Measurements from ENCODE around the gene MCM7.
"Not testable (repeated sequence)": the region's sequence is repeated elsewhere in the genome, so short reads cannot be mapped to it uniquely, and the experiment has no call there.

Gene MCM7

DNA sequence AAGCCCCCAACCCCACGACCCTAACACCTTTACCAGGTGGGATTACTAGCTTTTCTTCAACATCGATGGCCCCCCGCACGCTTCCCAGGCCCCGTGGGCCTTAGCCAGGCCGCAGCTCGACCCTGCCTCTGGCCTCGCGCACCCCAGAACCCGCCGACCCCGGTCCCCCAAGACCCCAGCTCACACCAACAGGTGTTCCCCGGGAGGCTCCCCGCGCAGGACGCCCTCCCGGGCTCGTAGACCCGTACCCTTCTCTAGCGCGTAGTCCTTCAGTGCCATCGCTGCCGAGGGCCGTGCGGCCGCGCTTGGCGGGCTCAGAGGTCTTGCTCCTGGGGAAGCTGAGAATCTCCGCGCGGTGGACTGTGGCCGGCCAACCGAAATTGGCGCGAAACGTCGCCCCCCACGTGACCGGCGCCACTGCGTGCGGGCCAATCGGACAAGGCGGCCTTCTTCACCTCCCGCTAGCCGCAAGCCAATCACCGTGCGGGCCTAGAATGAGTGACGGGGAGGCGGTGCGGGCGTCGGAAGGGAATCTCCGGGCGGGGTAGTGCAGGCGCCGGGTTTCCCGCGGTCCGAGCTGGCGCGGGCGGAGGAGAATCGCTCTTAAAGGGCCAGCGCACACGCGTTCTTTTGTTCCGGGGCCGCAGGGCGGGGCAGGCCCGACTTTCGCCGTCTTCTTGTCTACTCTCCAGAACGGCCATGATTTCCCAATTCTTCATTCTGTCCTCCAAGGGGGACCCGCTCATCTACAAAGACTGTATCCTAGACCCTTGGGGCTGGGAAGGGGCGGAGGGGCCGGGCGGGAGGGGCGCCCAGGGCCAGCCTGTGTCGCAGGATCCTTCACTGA, at the start of gene MCM7, which contains the start of gene AP4M1:
Gene MCM7 (minus strand): TSS at position 382 of the 847 bp plus-strand sequence. CDS start 103 bp downstream, at position 279.
Gene AP4M1 (plus strand): TSS at position 628 of the 847 bp plus-strand sequence. CDS start 72 bp downstream, at position 700.
- DNase-seq, result peak; percentile 99

DNA sequence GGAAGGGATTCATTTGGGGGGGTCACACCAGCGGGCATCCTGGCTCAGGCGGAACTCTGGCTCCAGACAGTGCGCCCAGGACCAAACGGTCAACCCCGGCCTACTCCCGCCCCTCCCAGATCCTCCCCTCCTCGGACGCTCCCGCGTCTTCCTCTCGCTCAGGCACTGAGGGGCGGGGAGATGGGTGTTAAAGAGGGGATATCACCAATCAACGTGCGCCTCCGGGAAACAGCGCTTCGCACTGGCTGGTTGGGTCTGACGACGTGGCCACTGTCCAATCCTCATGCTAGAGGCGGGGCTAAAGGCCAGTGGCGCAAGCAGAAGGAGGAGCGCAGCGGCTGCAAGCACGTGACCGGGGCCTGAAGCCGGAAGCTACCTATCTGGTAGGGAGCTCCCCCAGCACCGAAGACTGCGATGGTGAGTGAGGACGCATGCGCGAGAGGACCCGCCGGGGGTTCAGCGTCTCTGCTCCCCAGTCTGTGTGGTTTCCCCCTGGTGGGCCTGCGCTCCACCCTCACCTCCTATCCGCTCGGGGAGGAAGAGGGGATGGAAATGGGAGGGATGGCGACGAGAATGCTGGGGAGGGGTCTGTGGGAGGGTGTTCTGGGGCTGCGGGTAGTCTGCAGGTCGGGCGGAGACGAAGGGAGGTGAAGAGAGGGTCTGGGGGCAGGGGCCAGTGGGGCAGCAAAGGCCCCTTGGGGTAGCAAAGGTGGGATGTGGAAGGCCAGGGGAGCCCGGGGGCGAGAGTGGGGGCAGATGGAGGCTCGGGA, 47.5 kb upstream of the MCM7 start, which contains the start of gene LAMTOR4:
Gene LAMTOR4 (plus strand): TSS at position 360 of the 770 bp plus-strand sequence. CDS start 55 bp downstream, at position 415.
- peak; percentile 99 for DNase-seq

DNA sequence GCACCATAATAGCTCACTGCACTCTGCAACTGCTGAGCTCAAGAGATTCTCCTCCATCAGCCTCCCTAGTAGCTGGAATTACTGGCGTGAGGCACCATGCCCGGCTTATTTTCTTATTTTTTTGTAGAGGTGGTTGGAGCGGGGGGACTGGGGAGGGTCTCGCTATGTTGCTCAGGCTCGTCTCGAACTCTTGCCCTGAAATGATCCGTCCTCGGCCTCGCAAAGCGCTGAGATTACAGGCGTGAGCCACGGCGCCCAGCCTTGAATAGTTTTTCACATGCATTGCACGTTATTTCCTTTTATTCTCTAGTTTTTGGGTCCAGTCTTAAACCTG, 47.0 kb upstream of the MCM7 start:
- DNase-seq, result no peak

DNA sequence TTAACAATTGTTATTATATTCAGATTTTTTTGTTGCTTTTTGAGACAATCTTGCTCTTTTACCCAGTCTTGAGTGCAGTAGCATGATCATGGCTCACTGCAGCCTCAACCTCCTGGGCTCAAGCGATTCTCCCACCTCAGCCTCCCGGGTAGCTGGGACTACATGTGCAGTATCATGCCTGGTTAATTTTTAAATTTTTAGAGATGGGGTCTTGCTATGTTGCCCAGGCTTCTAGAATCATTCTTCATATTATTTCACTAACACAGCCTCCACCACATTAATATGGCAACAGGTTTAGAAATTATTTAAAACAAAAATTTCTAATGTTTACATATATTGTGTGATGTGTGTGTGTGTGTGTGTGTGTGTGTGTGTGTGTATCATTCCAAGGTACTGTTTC, 46.1 kb upstream of the MCM7 start:
- no peak for DNase-seq

DNA sequence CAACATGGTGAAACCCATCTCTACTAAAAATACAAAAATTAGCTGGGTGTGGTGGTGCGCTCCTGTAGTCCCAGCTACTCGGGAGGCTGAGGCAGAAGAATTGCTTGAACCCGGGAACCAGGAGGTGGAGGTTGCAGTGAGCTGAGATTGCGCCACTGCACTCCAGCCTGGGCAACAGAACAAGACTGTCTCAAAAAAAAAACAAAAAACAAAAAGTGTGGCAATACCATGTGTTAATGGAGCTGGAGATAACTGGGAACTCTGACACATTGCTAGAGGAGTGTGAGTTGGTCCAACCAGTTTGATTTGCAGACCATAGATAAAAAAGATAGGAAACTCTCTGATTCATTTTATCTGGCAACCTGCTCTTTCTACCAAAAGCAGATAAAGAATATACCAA, 45.2 kb upstream of the MCM7 start:
- DNase-seq, result not testable (repeated sequence)

DNA sequence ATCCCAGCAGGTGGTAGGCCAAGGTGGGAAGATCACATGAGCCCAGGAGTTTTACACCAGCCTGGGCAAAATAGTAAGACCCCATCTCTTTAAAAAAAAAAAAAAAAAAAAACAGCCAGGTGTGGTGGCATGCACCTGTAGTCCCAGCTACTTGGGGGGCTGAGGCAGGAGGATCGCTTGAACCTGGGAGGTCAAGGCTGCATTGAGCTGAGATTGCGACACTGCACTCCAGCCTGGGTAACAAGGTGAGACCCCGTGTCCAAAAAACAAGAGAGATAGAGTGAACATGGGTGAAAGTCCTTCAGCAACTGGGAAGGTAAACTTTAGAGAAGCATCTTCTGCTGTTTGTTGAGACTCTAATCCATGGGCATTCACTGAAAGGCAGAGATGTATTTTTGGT, 41.3 kb upstream of the MCM7 start:
- DNase-seq, result no peak

DNA sequence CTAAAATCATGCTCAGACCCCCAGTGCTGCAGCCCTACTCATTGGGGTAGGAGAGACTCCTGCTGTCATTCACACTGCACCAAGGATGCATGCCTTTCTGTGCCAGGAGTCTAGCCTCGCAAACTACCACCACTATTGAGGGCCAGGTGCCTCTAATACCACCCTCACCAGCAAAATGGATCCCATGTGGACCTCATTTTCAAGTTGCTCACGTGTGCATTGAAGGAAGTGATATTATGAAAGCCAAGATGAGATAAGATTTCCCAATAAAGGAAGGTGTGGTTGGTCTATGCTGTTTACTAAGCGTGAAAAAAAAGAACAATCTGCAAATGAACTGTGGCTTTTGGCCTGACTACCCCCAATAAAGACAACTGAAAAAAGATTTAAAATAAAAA, 40.4 kb upstream of the MCM7 start:
- DNase-seq, result no peak

DNA sequence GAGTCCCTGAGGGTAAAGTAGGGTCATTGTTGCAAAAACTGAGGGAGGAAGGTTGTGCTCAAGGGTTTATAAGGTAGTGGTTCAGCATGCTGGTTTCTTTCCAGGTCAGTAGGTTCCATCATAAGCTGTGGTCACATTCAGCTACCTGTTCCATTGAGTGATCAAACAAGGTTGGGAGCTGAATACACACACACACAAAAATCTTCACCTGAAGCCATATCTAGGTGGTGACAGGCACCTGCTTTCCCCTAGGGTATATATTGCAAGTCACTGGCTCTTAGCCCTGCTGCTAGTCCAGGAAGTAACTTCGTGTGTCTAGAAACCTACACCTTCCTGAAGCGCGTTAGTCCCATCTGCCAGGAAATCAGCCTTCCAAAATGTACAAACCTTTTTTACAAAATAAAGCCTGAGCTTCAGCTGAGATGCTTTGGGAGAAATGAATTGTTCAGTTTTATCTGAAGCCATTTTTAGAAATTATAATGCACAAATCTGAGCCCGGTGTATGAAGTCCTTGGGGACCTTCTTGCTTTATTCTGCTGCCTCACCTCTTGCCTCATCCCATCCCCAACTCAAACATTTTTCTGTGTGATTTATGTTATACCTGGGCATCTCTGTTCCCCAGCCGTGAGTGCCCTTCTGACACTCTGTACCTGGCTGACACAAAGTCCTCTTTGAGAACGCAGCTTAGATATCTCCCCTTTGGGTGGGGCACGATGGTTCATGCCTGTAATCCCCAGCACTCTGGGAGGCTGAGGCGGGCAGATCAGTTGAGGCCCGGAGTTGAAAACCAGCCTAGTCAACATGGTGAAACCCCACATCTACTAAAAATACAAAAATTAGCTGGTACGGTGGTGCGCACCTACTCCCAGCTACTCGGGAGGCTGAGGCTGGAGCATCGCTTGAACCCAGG, 36.9 kb upstream of the MCM7 start:
- no peak for DNase-seq

DNA sequence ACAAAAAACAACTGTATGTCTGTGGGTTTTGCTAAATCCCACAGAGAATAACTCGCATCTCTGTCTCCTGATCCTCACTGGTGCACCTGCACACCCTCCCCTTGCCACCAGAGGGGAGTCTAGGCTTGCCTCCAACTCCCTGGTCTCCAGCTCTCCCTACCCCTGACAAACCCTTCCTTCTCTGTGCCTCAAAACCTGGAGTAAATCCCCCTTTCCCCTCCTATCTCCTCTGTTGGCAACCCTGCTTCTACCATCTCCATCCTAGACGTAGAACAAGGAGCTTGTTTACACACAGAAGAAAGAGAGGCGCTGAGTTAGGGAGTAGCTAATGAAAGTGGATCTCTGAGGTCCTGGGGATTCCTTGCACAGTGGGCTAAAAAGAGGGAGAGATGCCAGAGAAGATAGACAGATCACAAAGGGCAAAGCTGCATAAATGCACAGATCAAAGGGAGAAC, 31.5 kb upstream of the MCM7 start:
- DNase-seq, result peak; percentile 66

DNA sequence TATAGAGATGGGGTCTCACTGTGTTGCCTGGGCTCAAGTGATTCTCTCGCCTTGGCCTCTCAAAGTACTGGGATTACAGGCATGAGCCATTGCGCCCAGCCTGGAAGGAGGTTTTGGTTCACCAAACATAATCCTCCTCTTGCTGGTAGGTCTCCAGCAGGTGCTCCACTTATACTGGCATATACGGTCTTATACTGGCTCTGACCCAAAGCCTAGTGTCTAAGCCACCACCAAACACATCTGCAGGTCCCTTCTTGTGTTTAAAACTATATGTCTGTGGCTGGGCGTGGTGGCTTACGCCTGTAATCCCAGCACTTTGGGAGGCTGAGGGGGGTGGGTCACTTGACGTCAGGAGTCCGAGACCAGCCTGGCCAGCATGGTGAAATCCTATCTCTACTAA, 30.9 kb upstream of the MCM7 start:
- DNase-seq, result no peak

DNA sequence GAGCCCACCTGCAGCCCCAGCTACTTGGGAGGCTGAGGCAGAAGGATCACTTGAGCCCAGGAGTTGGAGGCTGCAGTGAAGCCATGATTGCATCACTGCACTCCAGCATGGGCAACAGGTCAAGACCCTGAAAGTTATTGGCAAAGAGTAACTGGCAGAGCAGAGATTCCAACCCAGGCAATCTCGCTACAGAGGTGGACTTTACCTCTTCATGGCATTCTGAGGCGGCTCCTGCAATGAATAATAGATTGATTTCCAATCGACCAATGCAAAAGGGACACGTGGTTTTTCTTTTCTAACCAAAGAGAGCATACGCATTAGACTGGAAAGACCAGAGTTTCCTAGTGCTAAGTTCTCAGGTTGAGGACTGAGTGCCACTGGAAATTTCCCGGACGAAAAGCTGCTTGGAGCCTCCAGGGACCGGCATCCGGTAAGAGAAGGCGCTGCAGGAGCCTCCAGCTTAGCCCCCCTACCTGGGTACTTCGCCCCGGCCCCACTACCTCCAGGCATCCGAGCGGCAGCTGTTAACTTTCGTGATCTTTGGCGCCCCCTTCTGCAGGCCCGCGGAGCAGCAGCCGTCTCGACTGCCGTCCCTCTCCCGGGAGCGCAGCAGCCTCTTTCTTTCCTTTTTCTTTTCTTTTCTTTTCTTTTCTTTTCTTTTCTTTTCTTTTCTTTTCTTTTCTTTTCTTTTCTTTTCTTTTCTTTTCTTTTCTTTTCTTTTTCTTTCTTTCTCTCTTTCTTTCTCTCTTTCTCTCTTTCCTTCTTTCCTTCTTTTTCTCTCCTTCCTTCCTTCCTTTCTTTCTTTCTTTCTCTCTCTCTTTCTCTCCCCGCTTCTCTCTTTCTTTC, 29.6 kb upstream of the MCM7 start:
- peak; percentile 83 for DNase-seq

DNA sequence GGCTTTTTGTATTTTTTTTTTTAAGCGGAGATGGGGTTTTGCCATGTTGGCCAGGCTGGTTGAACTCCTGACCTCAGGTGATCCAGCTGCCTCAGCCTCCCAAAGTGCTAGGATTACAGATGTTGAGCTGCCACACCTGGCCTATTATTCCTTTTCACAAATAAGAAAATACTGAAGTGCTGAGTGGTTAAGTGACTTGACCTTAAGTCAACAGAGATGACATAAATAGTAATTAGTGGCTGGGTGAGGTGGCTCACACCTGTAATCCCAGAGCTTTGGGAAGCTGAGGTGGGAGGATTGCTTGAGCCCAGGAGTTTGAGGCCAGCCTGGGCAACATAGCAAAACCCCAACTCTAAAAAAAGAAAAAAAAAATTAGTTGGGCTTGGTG, 29.0 kb upstream of the MCM7 start:
- not testable (repeated sequence) for DNase-seq

DNA sequence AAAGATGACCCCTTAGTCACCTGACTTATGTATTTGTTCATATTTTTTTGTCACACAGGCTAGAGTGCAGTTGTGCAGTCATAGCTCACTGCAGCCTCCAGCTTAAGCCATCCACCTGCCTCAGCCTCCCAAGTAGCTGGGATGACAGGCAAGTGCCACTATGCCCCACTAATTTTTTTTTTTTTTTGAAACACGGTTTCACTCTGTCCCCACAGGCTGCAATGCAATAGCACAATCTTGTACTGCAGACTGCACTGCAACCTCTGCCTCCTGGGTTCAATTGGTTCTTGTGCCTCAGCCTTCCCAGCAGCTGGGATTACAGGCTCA, 27.4 kb upstream of the MCM7 start:
- DNase-seq, result no peak

DNA sequence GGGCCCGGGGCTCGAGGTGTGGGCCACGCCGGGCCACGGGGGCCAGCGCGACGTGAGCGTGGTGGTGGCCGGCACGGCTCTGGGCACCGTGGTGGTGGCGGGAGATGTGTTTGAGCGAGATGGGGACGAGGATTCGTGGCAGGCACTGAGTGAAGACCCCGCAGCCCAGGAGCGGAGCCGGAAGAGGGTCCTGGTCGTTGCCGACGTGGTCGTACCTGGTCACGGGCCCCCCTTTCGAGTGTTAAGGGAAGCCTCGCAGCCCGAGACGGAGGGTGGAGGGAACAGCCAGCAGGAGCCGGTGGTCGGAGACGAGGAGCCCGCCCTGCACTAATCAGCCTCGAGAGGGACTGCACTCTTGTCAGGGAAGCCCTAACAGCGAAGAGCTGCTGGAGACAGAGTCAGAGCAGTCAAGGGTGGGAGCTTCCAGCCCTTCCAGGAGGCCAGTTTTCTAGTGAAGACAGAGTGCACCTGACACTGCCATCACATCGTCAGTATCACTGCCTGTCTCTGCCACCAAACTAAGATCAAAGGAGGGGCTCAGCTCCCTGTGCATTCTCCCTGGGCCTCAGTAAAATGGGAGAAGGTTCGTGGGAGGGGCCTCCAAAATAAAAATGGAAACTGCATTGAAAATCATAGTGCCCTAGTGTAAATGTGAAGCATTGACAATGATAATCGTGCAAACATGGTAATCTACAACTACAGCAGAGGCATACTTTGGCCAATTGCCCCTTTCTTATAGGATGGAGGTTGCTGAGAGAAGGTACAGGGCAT, 26.9 kb upstream of the MCM7 start:
- peak; percentile 56 for DNase-seq

DNA sequence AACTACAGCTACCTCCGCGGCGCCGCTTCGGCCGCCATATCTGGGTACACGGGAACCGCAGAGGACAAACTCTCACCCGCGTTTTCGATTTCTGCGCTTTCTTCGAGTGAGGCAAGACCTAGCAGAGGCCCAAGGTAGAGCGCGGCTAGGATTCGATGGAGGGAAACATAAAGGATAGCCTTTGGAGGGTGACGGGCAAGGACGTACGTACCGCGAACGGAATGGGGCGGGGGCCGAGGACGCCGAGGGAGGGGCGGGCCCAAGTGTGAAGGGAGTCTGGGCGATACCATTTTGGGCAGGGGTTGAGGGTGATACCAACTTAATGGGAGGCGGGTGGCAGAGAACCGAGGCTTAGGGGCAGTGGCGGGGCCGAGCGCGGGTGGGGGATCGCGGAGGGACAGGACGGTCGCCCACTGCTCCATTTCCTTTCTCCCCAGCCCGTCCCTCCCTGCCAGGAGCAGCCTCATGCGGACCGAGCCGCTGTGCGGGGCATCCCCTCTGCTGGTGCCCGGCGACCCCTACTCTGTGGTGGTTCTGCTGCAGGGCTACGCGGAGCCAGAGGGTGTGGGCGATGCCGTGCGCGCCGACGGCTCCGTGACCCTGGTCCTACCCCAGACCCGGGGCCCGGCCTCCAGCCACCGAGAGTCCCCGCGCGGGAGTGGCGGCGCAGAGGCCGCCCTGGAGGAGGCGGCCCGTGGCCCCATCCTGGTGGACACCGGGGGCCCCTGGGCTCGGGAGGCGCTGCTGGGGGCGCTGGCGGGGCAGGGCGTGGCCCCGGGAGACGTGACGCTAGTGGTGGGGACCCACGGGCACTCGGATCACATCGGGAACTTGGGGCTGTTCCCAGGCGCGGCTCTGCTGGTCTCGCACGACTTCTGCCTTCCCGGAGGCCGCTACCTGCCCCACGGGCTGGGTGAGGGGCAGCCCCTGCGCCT, 26.0 kb upstream of the MCM7 start, which contains the start of gene MBLAC1:
Gene MBLAC1 (plus strand): TSS at position 37 of the 935 bp plus-strand sequence. CDS start 429 bp downstream, at position 466.
- DNase-seq, result peak; percentile 94

DNA sequence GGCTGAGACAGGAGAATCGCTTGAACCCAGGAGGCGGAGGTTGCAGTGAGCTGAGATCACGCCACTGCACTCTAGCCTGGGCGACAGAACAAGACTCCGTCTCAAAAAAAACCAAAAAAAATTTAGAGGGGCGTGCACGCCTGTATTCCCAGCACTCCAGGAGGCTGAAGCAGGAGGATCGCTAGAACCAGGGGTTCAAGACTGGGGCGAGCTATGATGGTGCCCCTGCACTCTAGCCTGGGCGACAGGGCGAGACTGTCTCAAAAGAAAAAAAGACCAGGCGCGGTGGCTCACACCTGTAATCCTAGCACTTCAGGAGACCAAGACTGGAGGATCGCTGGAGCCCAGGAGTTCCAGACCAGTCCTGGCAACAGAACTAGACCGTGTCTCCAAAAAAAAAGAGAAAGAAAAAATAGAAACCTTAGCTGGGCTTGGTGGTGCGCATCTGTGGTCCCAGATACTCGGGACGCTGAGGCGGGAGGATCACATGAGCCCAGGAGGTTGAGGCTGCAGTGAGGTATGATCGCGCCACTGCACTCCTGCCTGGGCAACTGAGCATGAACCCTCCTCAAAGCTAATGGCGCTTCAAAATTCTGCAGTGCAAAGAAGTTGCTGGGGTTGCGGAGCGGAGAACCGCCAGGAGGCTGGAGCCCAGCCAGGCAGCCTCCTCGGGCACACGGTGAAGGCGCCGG, 25.2 kb upstream of the MCM7 start:
- DNase-seq, result no peak

DNA sequence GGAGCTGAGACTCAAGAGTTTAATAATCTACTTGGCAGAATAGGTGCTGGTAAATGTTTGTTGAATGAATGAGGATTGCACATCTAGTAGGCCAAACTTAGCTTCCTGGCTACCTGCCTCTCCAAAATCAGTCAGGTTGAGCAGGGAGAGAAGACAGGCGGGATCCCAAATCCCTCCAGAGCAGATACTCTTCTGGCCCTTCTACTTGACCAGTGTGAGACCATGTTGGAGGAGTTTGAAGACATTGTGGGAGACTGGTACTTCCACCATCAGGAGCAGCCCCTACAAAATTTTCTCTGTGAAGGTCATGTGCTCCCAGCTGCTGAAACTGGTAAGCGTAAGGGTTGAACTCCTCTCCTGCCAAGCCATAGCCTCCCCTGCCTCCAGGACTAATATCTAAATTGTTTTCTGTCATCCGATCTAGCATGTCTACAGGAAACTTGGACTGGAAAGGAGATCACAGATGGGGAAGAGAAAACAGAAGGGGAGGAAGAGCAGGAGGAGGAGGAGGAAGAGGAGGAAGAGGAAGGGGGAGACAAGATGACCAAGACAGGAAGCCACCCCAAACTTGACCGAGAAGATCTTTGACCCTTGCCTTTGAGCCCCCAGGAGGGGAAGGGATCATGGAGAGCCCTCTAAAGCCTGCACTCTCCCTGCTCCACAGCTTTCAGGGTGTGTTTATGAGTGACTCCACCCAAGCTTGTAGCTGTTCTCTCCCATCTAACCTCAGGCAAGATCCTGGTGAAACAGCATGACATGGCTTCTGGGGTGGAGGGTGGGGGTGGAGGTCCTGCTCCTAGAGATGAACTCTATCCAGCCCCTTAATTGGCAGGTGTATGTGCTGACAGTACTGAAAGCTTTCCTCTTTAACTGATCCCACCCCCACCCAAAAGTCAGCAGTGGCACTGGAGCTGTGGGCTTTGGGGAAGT, 23.4 kb upstream of the MCM7 start:
- DNase-seq, result no peak

DNA sequence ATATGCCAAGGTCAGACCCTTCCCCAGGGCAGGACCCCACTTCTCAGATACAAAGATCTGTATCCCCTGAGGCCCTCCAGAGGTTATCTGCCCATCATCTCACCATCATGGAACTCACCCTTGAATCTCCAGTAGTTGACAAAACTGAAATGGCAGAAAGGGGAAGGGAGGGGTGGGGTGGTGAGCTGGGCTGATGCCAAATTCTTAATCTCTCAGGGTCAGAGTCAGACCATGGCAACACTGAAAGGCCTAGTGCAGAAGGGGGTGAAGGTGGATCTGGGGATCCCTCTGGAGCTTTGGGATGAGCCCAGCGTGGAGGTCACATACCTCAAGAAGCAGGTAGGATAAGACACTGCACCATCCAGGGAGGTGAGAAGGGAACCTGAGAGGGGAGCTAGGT, 21.4 kb upstream of the MCM7 start:
- no peak for DNase-seq

Data from right hindlimb (tissue), 1 donor.